ENCODE data around the gene UNC5A. TPM values are rescaled to one million over a fixed set of nuclear protein-coding genes. Genes with fewer than 3 reads are reported as not detected.
A peak's percentile ranks its signal among the peaks of the same experiment; 100 is the strongest.

UNC5A gene
- polyA plus RNA-seq, 1 of the 3 experiments (the other 2 are of a cell fraction), result 0.46 TPM

- TF ChIP-seq FOXM1 (IDR thresholded peaks at IDR 0.05; ENCODE audit: low read depth) (no peak), NFIC (IDR thresholded peaks at IDR 0.05; ENCODE audit: borderline replicate concordance) (no peak), IRF3 (IDR thresholded peaks at IDR 0.05; ENCODE audit: low read depth, low read length) (no peak), NRF1 (IDR thresholded peaks at IDR 0.05; ENCODE audit: low read depth, low read length) (no peak), CHD2 (IDR thresholded peaks at IDR 0.05; ENCODE audit: low read length, partially characterized antibody) (no peak)
Observed at GRCh38 chr5:176816791-176817347, 6.5 kb downstream of the UNC5A start (continued).

- H3K79me2 ChIP-seq (ENCODE audit: insufficient read depth), result no peaks in the 10 kb centered on the region
- POLR2A ChIA-PET, result interaction anchor here (0.6 to 2.3 kb wide), 10 partner anchors 8 to 188 kb away, joined by 3 to 9 read pairs (median 3); no protein-coding TSS in a partner anchor
- WGBS (ENCODE audit: low lambda C conversion rate), result 26% methylated on average over 12 of the region's 42 CpGs
- TF ChIP-seq MXI1 (IDR thresholded peaks at IDR 0.05; ENCODE audit: low read depth, low read length), result peak; percentile 79
- TF ChIP-seq IRF3 (IDR thresholded peaks at IDR 0.05; ENCODE audit: low read depth, low read length), result no peak
- H3K4me1 ChIP-seq (ENCODE audit: control insufficient read depth in 1 of 2, insufficient read depth in 2 of 2, low read depth in 1 of 2, low read length in 1 of 2), result peaks cover 0 to 42% of the 10 kb centered on the region in 2 experiments; a peak in 1 of 4 replicates
- H3K9ac ChIP-seq, result no peak overlapping the region
- H3K4me2 ChIP-seq, result peak overlapping the region; percentile 80
- no peaks in the 10 kb centered on the region for H3K36me3 ChIP-seq (replicated peaks in 1 of 2; ENCODE audit: control insufficient read depth in 1 of 2, insufficient read depth in 2 of 2, low read length in 1 of 2)
- peak overlapping the region; percentile 82; the same call in 1 of the 2 replicates for H2AFZ ChIP-seq (ENCODE audit: low read depth)
- H3F3A ChIP-seq (replicated peaks; ENCODE audit: insufficient read depth), result no peaks in the 10 kb centered on the region
- H3K9me2 ChIP-seq, result no peaks in the 10 kb centered on the region
- H3K4me3 ChIP-seq (ENCODE audit: low read depth in 2 of 2, low read length in 1 of 2), result peak overlapping the region; percentile 48 to 61
- H3K27me3 ChIP-seq (ENCODE audit: insufficient read depth), result peaks cover 10% of the 10 kb centered on the region
- H4K20me1 ChIP-seq (ENCODE audit: insufficient read depth), result no peaks in the 10 kb centered on the region
- H3K9me3 ChIP-seq, result no peaks in the 10 kb centered on the region
- CTCF ChIA-PET, result interaction anchor here (0.9 to 16.4 kb wide), 14 partner anchors 15 to 159 kb away, joined by 3 to 167 read pairs (median 4); partner anchors contain the start of gene HK3
- H3K27ac ChIP-seq (ENCODE audit: low read depth in 2 of 2, low read length in 1 of 2), result peak overlapping the region in 1 of 2 experiments; percentile 73; a peak in 2 of 4 replicates
- peak; percentile 92 for DNase-seq
Observed at GRCh38 chr5:176817369-176817840, 7.0 kb downstream of the UNC5A start.

- ChIA-PET POLR2A (interaction anchor here (0.6 to 2.3 kb wide), 6 partner anchors 8 to 187 kb away, joined by 3 to 9 read pairs (median 4); no protein-coding TSS in a partner anchor), CTCF (interaction anchor here (0.9 to 16.4 kb wide), 10 partner anchors 14 to 159 kb away, joined by 3 to 167 read pairs (median 4); partner anchors contain the start of gene HK3)
- Histone ChIP-seq H3K4me1 (ENCODE audit: control insufficient read depth in 1 of 2, insufficient read depth in 2 of 2, low read depth in 1 of 2, low read length in 1 of 2) (peaks cover 0 to 42% of the 10 kb centered on the region in 2 experiments; a peak in 1 of 4 replicates), H3K36me3 (replicated peaks in 1 of 2; ENCODE audit: control insufficient read depth in 1 of 2, insufficient read depth in 2 of 2, low read length in 1 of 2) (no peaks in the 10 kb centered on the region), H3K4me3 (ENCODE audit: low read depth in 2 of 2, low read length in 1 of 2) (peak overlapping the region; percentile 48 to 61), H3K9me2 (no peaks in the 10 kb centered on the region), H3K9me3 (no peaks in the 10 kb centered on the region), H4K20me1 (ENCODE audit: insufficient read depth) (no peaks in the 10 kb centered on the region), H3K27ac (ENCODE audit: low read depth in 2 of 2, low read length in 1 of 2) (peak overlapping the region in 1 of 2 experiments; percentile 73; a peak in 2 of 4 replicates), H3K79me2 (ENCODE audit: insufficient read depth) (no peaks in the 10 kb centered on the region), H2AFZ (ENCODE audit: low read depth) (peak overlapping the region; percentile 82; the same call in 1 of the 2 replicates), H3K9ac (no peak overlapping the region), H3F3A (replicated peaks; ENCODE audit: insufficient read depth) (no peaks in the 10 kb centered on the region), H3K27me3 (ENCODE audit: insufficient read depth) (peaks cover 10% of the 10 kb centered on the region), H3K4me2 (peak overlapping the region; percentile 80)
- DNase-seq, result peak; percentile 86
- WGBS (ENCODE audit: low lambda C conversion rate), result 4% methylated on average over 12 of the region's 55 CpGs
- TF ChIP-seq FOSL2 (IDR thresholded peaks at IDR 0.05; ENCODE audit: borderline replicate concordance, low read depth) (no peak), NRF1 (IDR thresholded peaks at IDR 0.05; ENCODE audit: low read depth, low read length) (no peak), ELF1 (IDR thresholded peaks at IDR 0.05) (no peak), ZBTB33 (IDR thresholded peaks at IDR 0.05; ENCODE audit: borderline replicate concordance, low read depth) (no peak), POLR2AphosphoS5 (IDR thresholded peaks at IDR 0.05; ENCODE audit: low read depth, low read length) (no peak), FOXJ3 (CRISPR knock-in tag; IDR thresholded peaks at IDR 0.05) (no peak), TEAD4 (IDR thresholded peaks at IDR 0.05; ENCODE audit: borderline replicate concordance, insufficient read depth) (no peak), SMC3 (IDR thresholded peaks at IDR 0.05; ENCODE audit: low read depth, low read length) (peak; percentile 20; the same call in 1 of the 2 replicates), RAD21 (IDR thresholded peaks at IDR 0.05; ENCODE audit: low read length) (peak; percentile 42; the same call in 1 of the 2 replicates), EP300 (IDR thresholded peaks at IDR 0.05; ENCODE audit: borderline replicate concordance in 1 of 2, low read depth in 1 of 2, low read length in 1 of 2) (no peak), CTCF (IDR thresholded peaks at IDR 0.05) (peak; percentile 60), GABPA (IDR thresholded peaks at IDR 0.05; ENCODE audit: low read depth) (no peak), YY1 (IDR thresholded peaks at IDR 0.05; ENCODE audit: low read depth) (no peak)
Observed at GRCh38 chr5:176817841-176818377, 7.5 kb downstream of the UNC5A start.
